ENCODE data around the gene TAF11L13.
"Not testable (repeated sequence)": the region's sequence is repeated elsewhere in the genome, so short reads cannot be mapped to it uniquely, and the experiment has no call there.

TAF11L13 gene

GRCh38 chr5:17631788-17632187 lies at the start of gene TAF11L13:
Gene TAF11L13, plus strand, starts transcription at chr5:17632088.
- not testable (repeated sequence) for DNase-seq

GRCh38 chr5:17585658-17586057 lies 46.2 kb upstream of the TAF11L13 start, which contains the start of gene TAF11L7:
Gene TAF11L7, minus strand, starts transcription at chr5:17585758.
- not testable (repeated sequence) for DNase-seq

GRCh38 chr5:17590860-17591259 lies 41.0 kb upstream of the TAF11L13 start, which contains the start of gene TAF11L8:
Gene TAF11L8, minus strand, starts transcription at chr5:17590960.
- DNase-seq = not testable (repeated sequence)

DNA sequence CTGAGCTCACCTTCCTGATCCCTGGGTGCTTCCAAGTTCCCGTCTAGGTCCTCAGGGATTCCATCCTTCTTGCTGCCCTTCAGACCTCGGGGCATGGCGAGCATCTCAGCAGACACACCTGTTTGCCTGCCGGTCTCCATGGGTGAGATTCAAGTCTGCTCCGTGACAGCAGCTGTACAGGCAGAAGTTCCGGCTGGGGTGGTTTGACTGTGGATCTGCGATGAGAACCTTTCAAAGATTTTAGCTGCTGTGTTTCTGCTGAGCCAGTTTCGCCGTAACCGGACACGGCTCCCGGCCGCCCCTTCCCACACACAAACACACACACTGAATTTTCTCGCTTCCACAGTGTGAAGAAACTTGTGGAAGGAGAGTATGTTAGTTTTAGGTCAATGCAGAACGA lies 37.6 kb upstream of the TAF11L13 start, which contains the start of gene TAF11L9:
Gene TAF11L9, minus strand, starts transcription at position 140 of the 400 bp plus-strand sequence.
- not testable (repeated sequence) for DNase-seq

DNA sequence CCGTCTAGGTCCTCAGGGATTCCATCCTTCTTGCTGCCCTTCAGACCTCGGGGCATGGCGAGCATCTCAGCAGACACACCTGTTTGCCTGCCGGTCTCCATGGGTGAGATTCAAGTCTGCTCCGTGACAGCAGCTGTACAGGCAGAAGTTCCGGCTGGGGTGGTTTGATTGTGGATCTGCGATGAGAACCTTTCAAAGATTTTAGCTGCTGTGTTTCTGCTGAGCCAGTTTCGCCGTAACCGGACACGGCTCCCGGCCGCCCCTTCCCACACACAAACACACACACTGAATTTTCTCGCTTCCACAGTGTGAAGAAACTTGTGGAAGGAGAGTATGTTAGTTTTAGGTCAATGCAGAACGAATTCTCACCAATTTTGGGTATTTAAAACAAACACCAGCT lies 34.2 kb upstream of the TAF11L13 start, which contains the start of gene TAF11L10:
Gene TAF11L10, minus strand, starts transcription at position 101 of the 400 bp plus-strand sequence.
- DNase-seq = not testable (repeated sequence)

GRCh38 chr5:17603880-17604279 lies 28.0 kb upstream of the TAF11L13 start, which contains the start of gene TAF11L11:
Gene TAF11L11, plus strand, starts transcription at chr5:17604183.
- not testable (repeated sequence) for DNase-seq

DNA sequence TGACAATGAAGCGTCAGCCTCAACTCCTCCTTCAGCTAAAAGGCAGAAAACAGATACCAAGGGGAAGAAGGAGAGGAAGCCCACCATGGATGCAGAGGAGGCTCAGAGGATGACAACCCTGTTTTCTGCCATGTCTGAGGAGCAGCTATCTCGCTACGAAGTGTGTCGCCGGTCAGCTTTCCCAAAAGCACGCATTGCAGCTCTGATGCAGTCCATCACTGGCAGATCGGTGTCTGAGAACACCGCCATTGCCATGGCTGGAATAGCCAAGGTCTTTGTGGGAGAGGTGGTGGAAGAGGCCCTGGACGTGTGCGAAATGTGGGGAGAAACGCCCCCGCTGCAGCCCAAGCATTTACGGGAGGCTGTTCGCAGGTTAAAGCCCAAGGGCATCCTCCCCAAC lies 26.9 kb upstream of the TAF11L13 start:
- DNase-seq = no peak

GRCh38 chr5:17607461-17607860 lies 24.4 kb upstream of the TAF11L13 start:
- DNase-seq = not testable (repeated sequence)

- not testable (repeated sequence) for DNase-seq
Observed at GRCh38 chr5:17610092-17610491, 21.8 kb upstream of the TAF11L13 start, which contains the start of gene TAF11L12. Gene TAF11L12, plus strand, starts transcription at chr5:17610392.

- no peak for DNase-seq
Observed at GRCh38 chr5:17614872-17615605, 16.8 kb upstream of the TAF11L13 start.

DNA sequence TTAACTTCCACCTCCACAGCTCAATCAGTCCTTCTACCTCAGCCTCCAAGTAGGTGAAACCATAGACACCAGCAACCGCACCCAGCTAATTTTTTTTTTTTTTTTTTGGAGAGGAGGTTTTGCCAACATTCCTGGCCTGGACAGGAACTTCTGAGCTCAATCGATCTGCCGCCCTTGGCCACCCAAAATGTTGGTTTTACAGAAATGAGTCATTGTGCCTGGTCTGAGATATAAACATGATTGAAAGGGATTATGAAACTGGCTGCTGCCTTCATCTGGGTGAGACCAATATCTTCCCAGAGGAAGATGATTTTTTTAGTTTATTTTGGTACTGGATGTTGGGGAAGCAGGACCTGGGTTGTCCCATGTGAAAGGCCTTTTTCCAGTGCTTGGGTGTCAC lies 12.5 kb upstream of the TAF11L13 start:
- no peak for DNase-seq

DNA sequence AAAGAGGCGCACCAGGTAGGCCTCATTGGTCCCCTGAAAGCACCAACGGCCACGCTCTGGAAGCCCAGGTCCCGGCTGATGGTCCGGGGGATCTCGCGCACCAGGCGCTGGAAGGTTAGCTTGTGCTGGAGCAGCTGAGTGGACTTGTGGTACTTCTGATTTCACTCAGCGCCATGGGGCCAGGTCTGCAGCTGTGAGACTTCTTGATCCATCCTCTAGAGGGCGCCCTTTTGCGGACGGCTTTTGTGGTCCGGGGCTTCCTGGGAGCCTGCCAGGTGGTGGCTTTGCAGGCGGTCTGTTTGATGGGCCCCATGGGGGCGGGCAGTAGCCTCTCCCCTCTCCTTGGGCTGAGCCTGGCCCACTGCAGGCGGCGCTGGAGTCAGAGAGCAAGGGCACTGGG lies 11.3 kb upstream of the TAF11L13 start:
- no peak for DNase-seq

DNA sequence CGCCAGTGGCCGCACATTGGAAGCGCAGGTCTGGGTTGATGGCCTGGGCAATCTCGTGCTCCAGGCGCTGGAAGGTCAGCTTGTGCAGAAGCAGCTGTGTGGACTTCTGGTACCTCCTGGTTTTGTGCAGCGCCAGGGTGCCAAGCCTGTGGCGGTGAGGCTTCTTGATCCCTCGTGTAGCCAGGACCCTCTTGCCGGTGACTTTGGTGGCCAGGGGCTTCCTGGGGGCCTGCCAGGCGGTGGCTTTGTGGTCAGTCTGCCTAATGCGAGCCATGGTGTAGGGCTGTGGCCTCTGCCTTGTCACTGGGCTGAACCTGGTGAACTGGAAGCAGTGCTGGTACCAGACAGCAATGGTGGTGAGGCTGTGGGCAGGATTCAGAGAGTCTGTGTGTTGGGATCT lies 6.2 kb upstream of the TAF11L13 start:
- no peak for DNase-seq

DNA sequence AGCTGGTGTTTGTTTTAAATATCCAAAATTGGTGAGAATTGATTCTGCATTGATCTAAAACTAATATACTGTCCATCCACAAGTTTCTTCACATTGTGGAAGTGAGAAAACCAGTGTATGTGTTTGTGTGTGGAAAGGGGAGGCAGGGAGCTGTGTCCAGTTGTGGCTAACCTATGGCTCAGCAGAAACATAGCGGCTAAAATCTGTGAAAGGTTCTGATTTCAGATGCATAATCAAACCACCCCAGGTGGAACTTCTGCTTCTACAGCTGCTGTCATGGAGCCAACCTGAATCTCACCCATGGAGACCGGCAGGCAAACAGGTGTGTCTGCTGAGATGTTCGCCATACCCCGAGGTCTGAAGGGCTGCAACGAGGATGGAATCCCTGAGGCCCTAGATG lies 2.3 kb downstream of the TAF11L13 start, which contains the start of gene TAF11L14:
Gene TAF11L14, plus strand, starts transcription at position 301 of the 400 bp plus-strand sequence.
- DNase-seq = no peak

DNA sequence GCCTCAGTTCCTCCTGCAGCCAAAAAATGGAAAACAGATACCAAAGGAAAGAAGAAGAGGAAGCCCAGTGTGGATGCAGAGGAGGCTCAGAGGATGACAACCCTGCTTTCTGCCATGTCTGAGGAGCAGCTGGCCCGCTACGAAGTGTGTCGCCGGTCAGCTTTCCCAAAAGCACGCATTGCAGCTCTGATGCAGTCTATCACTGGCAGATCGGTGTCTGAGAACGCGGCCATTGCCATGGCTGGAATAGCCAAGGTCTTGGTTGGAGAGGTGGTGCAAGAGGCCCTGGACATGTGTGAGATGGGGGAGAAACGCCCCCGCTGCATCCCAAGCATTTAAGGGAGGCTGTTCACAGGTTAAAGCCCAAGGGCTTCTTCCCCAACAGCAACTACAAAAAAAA lies 17.3 kb downstream of the TAF11L13 start:
- not testable (repeated sequence) for DNase-seq

GRCh38 chr5:17655201-17655759 lies 23.4 kb downstream of the TAF11L13 start:
- not testable (repeated sequence) for DNase-seq

- DNase-seq = no peak
Observed at GRCh38 chr5:17655921-17656320, 24.0 kb downstream of the TAF11L13 start.

DNA sequence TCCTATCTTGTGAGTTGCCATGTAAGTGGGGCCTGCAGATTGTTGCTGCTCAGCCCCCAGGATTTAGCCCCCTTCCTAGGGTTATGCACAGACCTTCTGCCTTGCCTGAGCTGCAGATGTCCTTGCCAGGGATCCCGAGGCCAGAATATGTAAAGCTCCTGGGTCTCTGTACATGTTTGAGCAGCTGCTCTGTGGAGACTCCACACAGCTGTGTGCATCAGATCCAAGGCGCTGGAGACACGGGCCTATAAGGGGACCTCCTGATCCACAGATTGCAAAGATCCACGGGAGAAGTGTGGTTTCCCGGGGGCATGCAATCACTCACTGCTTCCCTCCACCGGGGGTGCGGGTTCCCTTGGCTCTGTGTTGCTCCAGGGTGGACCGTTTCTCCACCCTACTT lies 31.3 kb downstream of the TAF11L13 start:
- DNase-seq = no peak

GRCh38 chr5:17665836-17666235 lies 33.9 kb downstream of the TAF11L13 start:
- no peak for DNase-seq

DNA sequence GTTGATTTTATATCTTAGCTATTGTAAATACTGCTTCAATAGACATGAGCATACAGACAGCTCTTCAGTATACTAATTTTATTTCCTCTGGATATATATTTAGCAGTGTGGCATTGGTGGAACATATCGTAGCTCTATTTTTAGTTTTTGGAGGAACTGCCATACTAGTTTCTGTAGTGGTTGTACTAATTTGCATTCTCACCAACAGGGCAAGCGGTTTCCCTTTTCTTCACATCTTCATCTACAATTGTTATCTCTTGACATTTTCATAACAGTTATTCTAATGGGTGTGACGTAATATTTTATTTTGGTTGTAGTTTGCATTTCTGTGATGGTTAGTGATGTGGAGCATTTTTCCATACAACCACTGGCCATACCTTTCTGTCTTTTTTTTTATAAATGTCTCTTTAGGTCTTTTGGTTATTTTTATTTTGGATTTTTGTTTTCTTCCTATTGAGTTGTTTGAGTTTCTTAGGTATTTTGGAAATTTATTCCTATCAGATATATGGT lies 34.9 kb downstream of the TAF11L13 start:
- no peak for DNase-seq

GRCh38 chr5:17670353-17670752 lies 38.5 kb downstream of the TAF11L13 start:
- DNase-seq = peak in 1 of 58 donors; percentile 4

GRCh38 chr5:17678751-17679324 lies 47.0 kb downstream of the TAF11L13 start:
- DNase-seq = no peak
